ENCODE results near the gene ANXA6.

GRCh38 chr5:151151793-151152192 is 5.8 kb downstream of the ANXA6 start:
- no peak for TF ChIP-seq GATA2 (IDR thresholded peaks at IDR 0.05; ENCODE audit: low read depth, low read length)
- TF ChIP-seq GATA3 (IDR thresholded peaks at IDR 0.05; ENCODE audit: low read depth, low read length), result no peak
